CD14-positive monocyte (primary cell): ENCODE measurements around the gene ESPNL. TPM values are rescaled to one million over a fixed set of nuclear protein-coding genes. Genes with fewer than 3 reads are reported as not detected.

Experiments
- DNase-seq, 3 donors: peaks; one replicate each; pipeline ENCODE4 v3.0.0-alpha.2; 2011 to 2022
- H2AFZ ChIP-seq: 2 replicates; pipeline ENCODE4 v1.6.0; 2012; ENCODE audit warnings: mild to moderate bottlenecking, low read depth, low read length, inconsistent platforms; ENCODE audit not compliant: insufficient read depth, poor library complexity, severe bottlenecking
- H3K27ac ChIP-seq, 2 donors: 1 replicate in 1 of 2; 2 replicates in 1 of 2; pipeline ENCODE4 v1.5.1; 2012 to 2013; ENCODE audit warnings: low read length in 2 of 2, control low read depth in 1 of 2, inconsistent platforms in 1 of 2, low read depth in 1 of 2, mild to moderate bottlenecking in 1 of 2
- H3K27me3 ChIP-seq, 2 donors: one replicate each; pipeline versions ENCODE4 v1.6.0 to v1.6.1; 2011 to 2013; ENCODE audit warnings: low read length in 2 of 2; ENCODE audit not compliant: control insufficient read depth in 2 of 2, insufficient read depth in 2 of 2
- H3K36me3 ChIP-seq, 2 donors: replicated peaks in 1 of 2; 1 replicate in 1 of 2; 2 replicates in 1 of 2; pipeline versions ENCODE4 v1.5.1 to v1.6.1; 2012 to 2013; ENCODE audit warnings: low read length in 2 of 2, control low read depth in 1 of 2, inconsistent platforms in 1 of 2, mild to moderate bottlenecking in 1 of 2; ENCODE audit not compliant: insufficient read depth in 2 of 2, control insufficient read depth in 1 of 2
- H3K4me1 ChIP-seq, 2 donors: 1 replicate in 1 of 2; 2 replicates in 1 of 2; pipeline versions ENCODE4 v1.5.1 to v1.6.1; 2012 to 2013; ENCODE audit warnings: low read length in 2 of 2, control low read depth in 1 of 2, inconsistent platforms in 1 of 2, mild to moderate bottlenecking in 1 of 2, moderate library complexity in 1 of 2; ENCODE audit not compliant: insufficient read depth in 2 of 2, control insufficient read depth in 1 of 2
- H3K4me2 ChIP-seq: replicated peaks from 2 replicates; pipeline ENCODE3; 2012; ENCODE audit warnings: low read length, moderate library complexity, mild to moderate bottlenecking; ENCODE audit not compliant: poor library complexity, severe bottlenecking; ENCODE audit errors: extremely low read depth
- H3K4me3 ChIP-seq, 3 experiments: fragments of 200-600 bp in 1 of 3; sonication (generic) in 1 of 3; replicated peaks in 1 of 3; 1 replicate in 2 of 3; 2 replicates in 1 of 3; pipeline ENCODE4 v1.5.1; 2011 to 2013; ENCODE audit warnings: low read length in 3 of 3, mild to moderate bottlenecking in 3 of 3, control low read depth in 2 of 3, low read depth in 2 of 3, inconsistent platforms in 1 of 3, moderate library complexity in 1 of 3
- H3K79me2 ChIP-seq: 2 replicates; pipeline ENCODE4 v1.6.0; 2012; ENCODE audit warnings: mild to moderate bottlenecking, control low read depth, inconsistent platforms, low read length, moderate library complexity; ENCODE audit not compliant: insufficient read depth
- H3K9ac ChIP-seq: 2 replicates; pipeline ENCODE4 v1.6.0; 2017; ENCODE audit warnings: low read length, mild to moderate bottlenecking; ENCODE audit not compliant: insufficient read depth, poor library complexity, severe bottlenecking
- H3K9me3 ChIP-seq, 2 donors: replicated peaks in 1 of 2; 1 replicate in 1 of 2; 2 replicates in 1 of 2; pipeline versions ENCODE4 v1.5.1 to v1.6.1; 2012 to 2013; ENCODE audit warnings: low read length in 2 of 2, control low read depth in 1 of 2; ENCODE audit not compliant: control insufficient read depth in 1 of 2, insufficient read depth in 1 of 2
- H4K20me1 ChIP-seq: 2 replicates; pipeline ENCODE4 v1.6.0; 2012; ENCODE audit warnings: mild to moderate bottlenecking, low read length, control low read depth, moderate library complexity; ENCODE audit not compliant: insufficient read depth
- H3K27ac Mint-ChIP-seq, 7 donors: one replicate each; pipeline ENCODE4 v1.8.0; 2020; ENCODE audit warnings: mild to moderate bottlenecking in 7 of 7, mixed read lengths in 7 of 7, moderate library complexity in 6 of 7, inconsistent platforms in 2 of 7
- H3K27me3 Mint-ChIP-seq, 3 donors: one replicate each; pipeline ENCODE4 v1.8.0; 2021 to 2022; ENCODE audit warnings: low read depth in 3 of 3, mild to moderate bottlenecking in 3 of 3, mixed read lengths in 3 of 3, moderate library complexity in 3 of 3, inconsistent platforms in 1 of 3
- H3K36me3 Mint-ChIP-seq, 2 donors: one replicate each; pipeline ENCODE4 v1.8.0; 2020; ENCODE audit warnings: mixed read lengths in 2 of 2, inconsistent platforms in 1 of 2, mild to moderate bottlenecking in 1 of 2
- H3K4me1 Mint-ChIP-seq: one replicate; pipeline ENCODE4 v1.8.0; 2020; ENCODE audit warnings: mild to moderate bottlenecking, mixed read lengths
- H3K4me3 Mint-ChIP-seq, 2 donors: one replicate each; pipeline ENCODE4 v1.8.0; 2020; ENCODE audit warnings: mild to moderate bottlenecking in 2 of 2, mixed read lengths in 2 of 2, moderate library complexity in 1 of 2
- H3K9me3 Mint-ChIP-seq, 7 donors: one replicate each; pipeline ENCODE4 v1.8.0; 2020 to 2022; ENCODE audit warnings: mixed read lengths in 7 of 7, mild to moderate bottlenecking in 6 of 7, moderate library complexity in 6 of 7, inconsistent platforms in 2 of 7
- WGBS: methylation state at CpG from one replicate; pipeline ENCODE4 v1.1.5; 2013; ENCODE audit warnings: missing lambda C conversion rate; ENCODE audit not compliant: insufficient coverage; 5-methylcytosine and 5-hydroxymethylcytosine counted together
- intact Hi-C, 2 donors: fragments of 100-400 bp; cut with micrococcal nuclease; formaldehyde crosslinking; loops; one replicate each; pipeline versions ENCODE4 v1.15.0 to v1.15.1; 2023
- polyA plus RNA-seq, 3 donors: library from polyadenylated mRNA; depleted of rRNA in 1 of 3; unstranded in 2 of 3; stranded (reverse) in 1 of 3; fragments of 300-500 nt in 2 of 3; fragments of >200 nt in 1 of 3; fragmentation: Illumina TruSeq in 2 of 3; gene quantifications; 1 replicate in 2 of 3; 2 replicates in 1 of 3; pipeline ENCODE4 v1.2.3, GENCODE V29; 2012 to 2021
- TF ChIP-seq, protein P1 (sequence below): fragments of 200-600 bp; IDR thresholded peaks from one replicate; pipeline ENCODE4 v1.8.0; 2022; ENCODE audit warnings: antibody characterized with exemption, mild to moderate bottlenecking

The ESPNL gene
- polyA plus RNA-seq, 3 donors: not detected

DNA sequence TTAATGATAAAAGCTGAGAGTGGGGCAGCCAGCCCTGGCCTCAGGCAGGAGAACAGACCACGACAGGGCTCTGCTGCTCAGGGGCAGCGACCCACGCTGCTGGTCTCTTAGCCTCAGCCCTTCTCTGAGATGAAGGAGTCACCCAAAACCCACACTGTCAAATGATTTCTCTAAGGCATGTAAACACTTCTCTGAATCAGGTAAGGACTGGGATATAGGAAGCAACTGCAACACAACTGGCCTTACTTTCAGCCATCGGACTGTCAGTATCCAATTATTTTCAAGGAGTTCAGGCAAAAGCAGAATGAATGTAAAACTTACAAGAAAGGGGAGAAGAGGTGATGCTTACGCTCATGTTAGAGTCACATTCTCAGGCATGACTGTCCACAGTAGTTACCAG is 80.4 kb downstream of the ESPNL start:
- Histone ChIP-seq H3K4me2 (no peak overlapping the region), H3K27me3 (no peaks in the 10 kb centered on the region), H3K27ac (no peak overlapping the region), H3K9ac (no peak overlapping the region), H4K20me1 (no peaks in the 10 kb centered on the region), H3K79me2 (no peaks in the 10 kb centered on the region), H2AFZ (no peak overlapping the region), H3K4me3 (no peak overlapping the region), H3K4me1 (no peaks in the 10 kb centered on the region), H3K9me3 (no peaks in the 10 kb centered on the region), H3K36me3 (peaks cover 91 to 99% of the 10 kb centered on the region in 2 donors)
- DNase-seq: no peak
- TF ChIP-seq, protein P1, sequence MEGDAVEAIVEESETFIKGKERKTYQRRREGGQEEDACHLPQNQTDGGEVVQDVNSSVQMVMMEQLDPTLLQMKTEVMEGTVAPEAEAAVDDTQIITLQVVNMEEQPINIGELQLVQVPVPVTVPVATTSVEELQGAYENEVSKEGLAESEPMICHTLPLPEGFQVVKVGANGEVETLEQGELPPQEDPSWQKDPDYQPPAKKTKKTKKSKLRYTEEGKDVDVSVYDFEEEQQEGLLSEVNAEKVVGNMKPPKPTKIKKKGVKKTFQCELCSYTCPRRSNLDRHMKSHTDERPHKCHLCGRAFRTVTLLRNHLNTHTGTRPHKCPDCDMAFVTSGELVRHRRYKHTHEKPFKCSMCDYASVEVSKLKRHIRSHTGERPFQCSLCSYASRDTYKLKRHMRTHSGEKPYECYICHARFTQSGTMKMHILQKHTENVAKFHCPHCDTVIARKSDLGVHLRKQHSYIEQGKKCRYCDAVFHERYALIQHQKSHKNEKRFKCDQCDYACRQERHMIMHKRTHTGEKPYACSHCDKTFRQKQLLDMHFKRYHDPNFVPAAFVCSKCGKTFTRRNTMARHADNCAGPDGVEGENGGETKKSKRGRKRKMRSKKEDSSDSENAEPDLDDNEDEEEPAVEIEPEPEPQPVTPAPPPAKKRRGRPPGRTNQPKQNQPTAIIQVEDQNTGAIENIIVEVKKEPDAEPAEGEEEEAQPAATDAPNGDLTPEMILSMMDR: no peak
- no peaks in the 10 kb centered on the region for H3K27me3 Mint-ChIP-seq
- peaks cover 90 to 99% of the 10 kb centered on the region in 2 donors for H3K36me3 Mint-ChIP-seq
- H3K4me1 Mint-ChIP-seq: no peaks in the 10 kb centered on the region
- H3K4me3 Mint-ChIP-seq: no peak overlapping the region
- intact Hi-C loops: no loop called here
- 100% methylated on average over 4 of the region's 5 CpGs for WGBS
- H3K9me3 Mint-ChIP-seq: no peaks in the 10 kb centered on the region
- H3K27ac Mint-ChIP-seq: no peak overlapping the region

DNA sequence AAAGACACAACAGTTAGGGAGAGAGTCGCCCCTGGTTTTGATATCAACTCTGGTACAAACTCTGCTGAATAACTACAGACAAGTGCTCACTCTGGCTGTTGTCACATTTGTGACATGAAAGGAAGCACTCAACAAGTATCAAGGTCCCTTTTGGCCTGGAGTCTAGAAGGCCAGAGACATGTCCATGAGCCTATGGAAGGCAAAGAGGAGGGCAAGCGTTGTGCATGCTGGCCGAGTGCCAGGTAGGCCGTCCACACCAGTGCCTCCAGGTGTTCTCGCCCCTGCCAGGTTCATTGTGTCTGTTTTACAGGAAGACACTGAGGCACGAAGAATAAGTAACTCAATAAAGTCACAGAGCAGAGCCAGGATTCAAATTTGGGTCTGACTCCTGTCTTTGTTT is 82.2 kb downstream of the ESPNL start:
- H3K4me2 ChIP-seq: no peak overlapping the region
- Mint-ChIP-seq H3K27me3 (no peaks in the 10 kb centered on the region), H3K9me3 (no peaks in the 10 kb centered on the region), H3K27ac (no peak overlapping the region), H3K4me1 (no peaks in the 10 kb centered on the region), H3K4me3 (no peak overlapping the region), H3K36me3 (peaks cover 94 to 99% of the 10 kb centered on the region in 2 donors)
- intact Hi-C loops: no loop called here
- TF ChIP-seq, protein P1: no peak
- DNase-seq: no peak
- no peak overlapping the region for H3K4me3 ChIP-seq
- no peak overlapping the region for H3K27ac ChIP-seq
- H3K27me3 ChIP-seq: no peaks in the 10 kb centered on the region
- H2AFZ ChIP-seq: no peak overlapping the region
- no peak overlapping the region for H3K9ac ChIP-seq
- H4K20me1 ChIP-seq: no peaks in the 10 kb centered on the region
- peaks cover 96 to 100% of the 10 kb centered on the region in 2 donors for H3K36me3 ChIP-seq
- H3K79me2 ChIP-seq: no peaks in the 10 kb centered on the region
- no peaks in the 10 kb centered on the region for H3K4me1 ChIP-seq
- 93% methylated on average over 5 of the region's 6 CpGs for WGBS
- H3K9me3 ChIP-seq: no peaks in the 10 kb centered on the region

Other genes starting within 250 kb of the ESPNL start
- not detected for gene RAMP1, start 240.7 kb upstream of the ESPNL start, polyA plus RNA-seq
- 100 to 1,000 TPM in 2 of 3 donors, 10 to 100 TPM in 1; 51.1 to 120 (median 117) TPM for gene UBE2F, start 133.3 kb upstream of the ESPNL start, polyA plus RNA-seq
- 10 to 100 TPM in 2 of 3 donors, 1 to 10 TPM in 1; 9.5 to 10.6 (median 10.3) TPM for gene SCLY, start 39.3 kb upstream of the ESPNL start, polyA plus RNA-seq
- gene KLHL30, start 38.3 kb downstream of the ESPNL start, polyA plus RNA-seq: under 1 TPM in 2 of 3 donors, not detected in 1; 0.01 to 0.14 TPM
- gene ERFE, start 58.6 kb downstream of the ESPNL start, polyA plus RNA-seq: not detected
- 10 to 100 TPM; 23.2 to 44.2 (median 29.3) TPM for gene ILKAP, start 103.4 kb downstream of the ESPNL start, polyA plus RNA-seq
- 1 to 10 TPM; 2.1 to 4.0 (median 2.8) TPM for gene HES6, start 139.7 kb downstream of the ESPNL start, polyA plus RNA-seq
- 1 to 10 TPM; 1.6 to 5.6 (median 3.1) TPM for gene PER2, start 188.3 kb downstream of the ESPNL start, polyA plus RNA-seq
- 1 to 10 TPM; 1.2 to 1.5 (median 1.5) TPM for gene TRAF3IP1, start 220.2 kb downstream of the ESPNL start, polyA plus RNA-seq